Retinal pigment epithelial cell (primary cell): ENCODE results near the gene CPNE1.

Experiments
- DNase-seq: peaks from one replicate; pipeline ENCODE4 v3.0.0-alpha.2; 2010; ENCODE audit warnings: low read depth
- H3K4me3 ChIP-seq: 2 replicates; pipeline ENCODE4 v1.5.1; 2011; ENCODE audit warnings: mild to moderate bottlenecking, low read length, control low read depth, moderate library complexity
- TF ChIP-seq, protein P1 (sequence below): conservative IDR thresholded peaks from 2 replicates; pipeline ENCODE4 v1.5.1; 2011; ENCODE audit warnings: low read depth, low read length, control low read depth, inconsistent platforms

The CPNE1 gene

GRCh38 chr20:35583636-35584560 lies 80.8 kb downstream of the CPNE1 start:
- TF ChIP-seq, protein P1, sequence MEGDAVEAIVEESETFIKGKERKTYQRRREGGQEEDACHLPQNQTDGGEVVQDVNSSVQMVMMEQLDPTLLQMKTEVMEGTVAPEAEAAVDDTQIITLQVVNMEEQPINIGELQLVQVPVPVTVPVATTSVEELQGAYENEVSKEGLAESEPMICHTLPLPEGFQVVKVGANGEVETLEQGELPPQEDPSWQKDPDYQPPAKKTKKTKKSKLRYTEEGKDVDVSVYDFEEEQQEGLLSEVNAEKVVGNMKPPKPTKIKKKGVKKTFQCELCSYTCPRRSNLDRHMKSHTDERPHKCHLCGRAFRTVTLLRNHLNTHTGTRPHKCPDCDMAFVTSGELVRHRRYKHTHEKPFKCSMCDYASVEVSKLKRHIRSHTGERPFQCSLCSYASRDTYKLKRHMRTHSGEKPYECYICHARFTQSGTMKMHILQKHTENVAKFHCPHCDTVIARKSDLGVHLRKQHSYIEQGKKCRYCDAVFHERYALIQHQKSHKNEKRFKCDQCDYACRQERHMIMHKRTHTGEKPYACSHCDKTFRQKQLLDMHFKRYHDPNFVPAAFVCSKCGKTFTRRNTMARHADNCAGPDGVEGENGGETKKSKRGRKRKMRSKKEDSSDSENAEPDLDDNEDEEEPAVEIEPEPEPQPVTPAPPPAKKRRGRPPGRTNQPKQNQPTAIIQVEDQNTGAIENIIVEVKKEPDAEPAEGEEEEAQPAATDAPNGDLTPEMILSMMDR, result no peak
- no peak for DNase-seq
- no peak overlapping the region for H3K4me3 ChIP-seq

DNA sequence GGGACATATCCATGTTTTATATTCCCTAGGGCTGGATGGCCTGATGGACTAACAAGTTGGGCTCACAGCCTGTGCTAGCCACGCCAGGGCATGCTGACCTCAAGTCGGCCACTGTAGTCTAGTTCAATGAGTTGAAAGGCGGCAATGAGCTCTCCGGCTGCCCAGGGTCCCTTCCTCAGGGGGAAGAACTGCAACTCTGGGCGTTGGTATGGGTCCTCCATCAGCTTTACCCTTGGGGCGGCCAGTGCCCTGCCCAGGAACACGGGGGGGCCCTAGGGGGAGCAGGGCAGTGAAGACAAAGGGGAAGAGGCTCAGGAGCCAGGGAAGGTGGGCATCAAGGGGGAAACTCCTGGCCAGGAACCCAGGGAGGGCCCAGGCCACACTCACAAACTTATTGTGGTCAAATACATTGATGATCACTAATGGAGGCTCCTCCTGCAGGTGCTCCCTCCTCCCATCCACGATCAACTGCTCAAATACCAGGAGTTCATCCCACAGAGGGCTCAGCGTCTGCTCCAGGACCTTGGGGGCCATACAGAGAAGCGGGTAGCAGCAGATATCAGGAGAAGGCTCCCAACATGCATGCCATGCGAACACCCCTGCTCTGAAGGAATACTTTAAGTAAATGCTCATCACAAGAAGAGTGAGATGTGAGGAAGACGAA lies 81.8 kb downstream of the CPNE1 start:
- TF ChIP-seq, protein P1, result no peak
- no peak for DNase-seq
- H3K4me3 ChIP-seq, result no peak overlapping the region

- no peak overlapping the region for H3K4me3 ChIP-seq
- TF ChIP-seq, protein P1, result no peak
- no peak for DNase-seq
Observed at GRCh38 chr20:35582131-35582530, 82.6 kb downstream of the CPNE1 start.

DNA sequence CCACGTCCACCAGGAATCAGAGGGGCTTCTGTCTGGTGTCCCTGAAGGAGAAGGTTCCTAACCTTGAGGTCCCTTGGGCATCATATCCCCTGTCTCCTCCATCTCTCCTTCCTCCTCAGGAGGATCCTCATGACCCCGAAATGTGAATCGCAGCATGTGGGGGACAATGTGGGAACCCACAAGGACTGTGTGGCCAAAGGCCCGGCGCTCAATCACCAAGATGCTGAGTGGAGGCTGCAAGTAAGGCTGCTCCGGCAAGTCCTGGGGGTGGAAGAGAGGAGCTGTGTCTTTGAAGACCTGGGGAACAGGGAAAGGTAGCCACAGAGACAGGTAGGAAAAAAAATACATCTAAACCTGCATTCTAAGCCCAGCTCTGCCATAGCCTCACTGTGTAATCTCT lies 85.5 kb downstream of the CPNE1 start:
- DNase-seq, result no peak
- H3K4me3 ChIP-seq, result no peak overlapping the region
- TF ChIP-seq, protein P1, result no peak

DNA sequence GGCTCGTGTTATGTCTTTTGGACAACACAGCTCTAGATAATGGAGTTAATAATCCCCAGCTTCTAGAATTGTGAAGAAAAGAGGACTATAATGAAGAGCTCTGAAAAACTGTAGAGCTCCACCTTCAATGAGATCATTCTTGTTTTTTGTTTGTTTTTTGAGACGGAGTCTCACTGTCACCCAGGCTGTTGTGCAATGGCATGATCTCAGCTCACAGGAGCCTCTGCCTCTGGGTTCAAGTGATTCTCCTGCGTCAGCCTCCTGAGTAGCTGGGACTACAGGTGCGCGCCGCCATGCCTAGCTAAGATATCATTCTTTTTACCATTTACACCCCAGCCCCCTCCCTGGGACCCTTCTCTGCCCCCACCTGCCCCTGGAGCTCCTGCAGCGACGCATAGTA lies 86.2 kb downstream of the CPNE1 start:
- no peak for DNase-seq
- TF ChIP-seq, protein P1, result no peak
- no peak overlapping the region for H3K4me3 ChIP-seq

DNA sequence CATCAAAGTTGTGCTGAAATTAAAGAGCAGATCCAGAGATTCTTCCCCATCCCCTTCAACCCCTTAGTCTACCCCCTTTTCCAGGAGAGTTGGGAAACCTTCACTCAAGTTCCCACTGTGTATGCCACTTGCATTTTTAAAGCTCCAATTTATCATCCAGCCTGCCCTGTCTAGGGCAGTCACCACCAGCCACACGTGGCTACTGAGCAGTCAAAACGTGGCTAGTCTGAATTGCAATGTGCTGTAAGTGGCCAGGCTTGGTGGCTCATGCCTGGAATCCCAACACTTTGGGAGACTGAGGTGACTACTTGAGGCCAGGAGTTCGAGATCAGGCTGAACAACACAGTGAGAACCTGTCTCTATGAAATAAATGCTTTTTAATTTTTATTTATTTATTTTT lies 87.9 kb downstream of the CPNE1 start:
- DNase-seq, result no peak
- TF ChIP-seq, protein P1, result no peak
- H3K4me3 ChIP-seq, result no peak overlapping the region
